GOT3 (cell line): ENCODE data around the gene RHBDD3.

Experiments
- DNase-seq: peaks from one replicate; lab custom pipeline; 2025; ENCODE audit warnings: mixed read lengths; lab: John Stamatoyannopoulos, UW

RHBDD3 gene

GRCh38 chr22:29269731-29270474 is 2.1 kb upstream of the RHBDD3 start:
- no peak for DNase-seq

DNA sequence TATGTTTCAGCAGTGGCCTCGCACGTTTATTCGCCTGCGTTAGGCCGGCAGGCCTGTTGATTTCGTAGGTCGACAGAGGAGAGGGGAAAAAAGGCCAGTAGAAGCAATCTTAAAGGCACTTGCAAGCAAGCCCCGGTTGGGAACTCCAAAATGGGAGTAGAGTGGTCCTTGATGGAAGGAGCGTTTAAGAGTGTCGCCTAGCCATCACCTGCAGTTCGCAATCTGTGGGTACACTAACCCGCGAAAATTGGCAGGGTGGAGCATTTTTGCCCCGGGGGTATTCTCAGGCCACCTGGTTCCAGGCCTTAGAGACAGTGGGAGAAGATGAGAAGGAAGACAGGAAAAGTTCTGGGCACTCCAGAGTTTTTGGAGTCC is 1.4 kb upstream of the RHBDD3 start:
- DNase-seq = no peak

DNA sequence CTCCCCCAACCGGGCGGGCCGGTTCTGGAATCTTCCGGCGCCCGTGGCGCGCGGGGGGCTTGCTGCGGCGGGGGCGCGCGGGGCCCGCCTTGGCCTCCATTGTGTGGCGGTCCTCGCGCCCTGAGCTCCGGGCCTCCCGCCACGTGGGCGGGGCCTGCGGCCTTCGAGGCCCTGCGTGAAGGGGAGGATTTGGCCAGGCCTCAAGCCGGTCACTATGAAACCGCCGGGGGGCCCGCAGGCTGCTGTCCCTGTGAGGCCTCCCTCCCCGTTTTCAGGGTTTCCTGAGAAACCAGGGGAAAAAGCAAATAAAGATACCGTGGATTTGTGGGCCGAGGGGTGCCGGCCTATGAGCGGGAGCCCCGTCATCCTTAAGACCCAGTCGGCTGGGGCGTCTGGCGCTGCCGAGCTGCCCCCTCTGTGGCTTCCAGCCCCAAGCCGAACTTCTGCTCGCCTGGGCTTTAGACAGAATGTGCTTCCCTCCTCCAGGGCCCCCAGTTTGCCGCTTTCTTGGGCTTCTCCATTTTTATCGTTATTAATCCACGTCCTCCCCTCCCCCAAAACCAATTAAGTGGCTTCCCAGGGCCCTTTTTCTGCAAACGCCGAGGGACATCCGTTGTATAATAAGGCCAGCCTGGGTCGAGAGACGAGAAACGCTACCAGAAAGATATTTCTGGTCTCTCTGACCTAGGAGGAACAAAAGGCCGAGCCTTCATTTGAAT is 889 bp upstream of the RHBDD3 start:
- no peak for DNase-seq

- no peak for DNase-seq
Measured at GRCh38 chr22:29267462-29267857, 321 bp downstream of the RHBDD3 start.

DNA sequence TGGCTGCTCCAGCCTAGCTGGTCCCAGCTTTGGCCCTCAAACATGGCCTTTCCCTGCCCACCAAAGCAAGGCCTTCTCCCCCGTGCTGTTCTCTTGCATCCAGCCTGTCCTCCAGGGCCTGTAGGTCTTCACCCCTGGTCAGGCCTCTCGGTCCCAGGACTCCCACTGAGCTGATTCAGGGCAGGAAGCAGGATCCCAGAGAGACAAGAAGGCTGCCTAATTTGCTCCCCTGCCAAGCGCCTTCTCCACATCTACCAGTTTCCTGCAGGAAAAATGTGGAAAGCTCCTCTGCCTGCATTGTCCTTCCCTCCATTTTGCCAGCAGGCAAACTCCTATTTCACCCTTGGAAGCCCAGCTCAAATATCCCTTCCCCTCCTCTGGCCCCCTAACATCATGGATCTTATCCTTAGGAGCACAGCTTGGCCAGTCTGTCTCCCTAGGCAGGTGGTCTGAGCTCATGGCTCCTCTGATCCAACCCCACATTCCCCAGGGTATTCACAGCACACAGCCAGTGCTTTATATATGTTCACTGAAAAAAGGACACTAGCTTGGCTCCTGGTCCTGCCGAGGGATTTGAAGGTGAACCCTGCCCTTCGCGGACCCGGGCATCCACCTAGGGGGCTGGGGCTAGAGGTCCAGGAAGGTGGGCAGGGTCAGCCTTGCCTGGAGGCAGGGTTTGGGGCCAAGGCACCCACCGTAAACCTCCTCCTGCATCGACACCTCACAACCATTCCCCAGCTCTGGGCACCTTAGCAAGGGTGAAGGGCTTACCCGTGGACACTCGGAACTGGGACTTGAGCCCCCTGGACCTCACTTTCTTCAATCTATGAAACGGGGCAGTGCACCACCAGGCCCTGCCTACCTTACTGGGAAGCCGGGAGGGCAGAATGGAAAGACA is 968 bp downstream of the RHBDD3 start:
- no peak for DNase-seq

DNA sequence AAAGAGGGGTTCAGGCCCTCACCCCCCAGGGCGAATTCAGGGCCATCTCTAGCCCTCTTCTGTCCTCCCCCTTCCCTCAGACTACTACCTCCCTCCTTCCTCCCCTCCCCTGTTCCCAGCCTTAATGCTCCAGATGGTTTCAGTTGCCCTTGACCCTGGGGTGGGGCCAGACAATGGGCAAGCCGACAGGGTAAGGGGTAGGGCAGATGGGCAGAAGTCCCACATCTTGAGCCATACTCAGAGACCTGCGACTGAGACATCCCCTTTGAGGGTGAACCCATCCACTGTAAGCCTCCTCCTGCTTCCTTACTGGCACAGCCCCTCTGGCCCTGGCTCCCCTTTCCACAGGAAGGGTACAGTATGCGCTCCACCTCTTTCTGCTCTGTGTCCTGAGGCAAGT is 1.9 kb downstream of the RHBDD3 start:
- no peak for DNase-seq

DNA sequence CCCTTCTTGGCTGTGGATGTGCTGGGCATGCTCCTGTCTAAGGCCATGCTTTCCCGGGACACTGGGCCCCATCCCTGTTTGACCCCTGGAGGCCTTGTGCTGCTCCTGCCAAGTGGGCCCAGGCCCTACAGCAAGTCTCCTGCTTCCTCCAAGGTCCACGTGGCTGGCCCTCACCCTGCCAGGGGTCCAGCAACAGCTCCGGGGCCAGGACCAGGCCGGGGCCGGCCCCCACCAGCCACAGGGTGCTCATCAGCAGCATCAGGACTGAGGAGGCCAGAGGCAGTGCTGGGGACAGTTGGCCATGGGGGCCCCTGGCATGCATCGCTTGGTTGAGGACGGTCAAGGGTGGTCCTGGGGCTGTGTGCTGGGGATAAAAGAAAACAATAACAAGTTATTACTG is 2.5 kb downstream of the RHBDD3 start:
- DNase-seq = no peak

DNA sequence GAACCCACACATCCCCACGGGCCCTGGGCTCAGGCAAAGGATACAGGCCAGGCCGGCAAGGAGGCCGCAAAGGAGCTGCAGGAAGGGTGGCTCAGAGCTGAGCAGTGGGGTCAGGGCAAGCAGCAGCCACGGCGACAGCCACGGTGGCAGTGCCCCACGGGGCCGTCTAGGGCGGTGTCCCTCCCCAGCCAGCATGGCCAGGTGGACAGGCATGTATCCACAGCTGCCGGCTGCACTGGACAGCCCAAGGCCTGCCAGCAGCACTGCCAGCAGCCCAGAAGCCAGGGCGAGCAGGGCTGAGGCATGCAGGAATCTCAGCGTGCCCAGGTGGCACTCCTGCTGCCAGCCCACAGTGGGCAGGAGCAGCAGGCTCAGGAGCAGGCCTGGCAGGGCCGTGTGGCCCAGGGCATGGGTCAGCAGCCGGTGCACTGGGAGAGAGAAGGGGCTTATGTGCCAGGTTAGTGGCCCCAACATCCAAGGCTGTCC is 3.9 kb downstream of the RHBDD3 start:
- DNase-seq = no peak

- no peak for DNase-seq
Measured at GRCh38 chr22:29260601-29261315, 7.0 kb downstream of the RHBDD3 start.

DNA sequence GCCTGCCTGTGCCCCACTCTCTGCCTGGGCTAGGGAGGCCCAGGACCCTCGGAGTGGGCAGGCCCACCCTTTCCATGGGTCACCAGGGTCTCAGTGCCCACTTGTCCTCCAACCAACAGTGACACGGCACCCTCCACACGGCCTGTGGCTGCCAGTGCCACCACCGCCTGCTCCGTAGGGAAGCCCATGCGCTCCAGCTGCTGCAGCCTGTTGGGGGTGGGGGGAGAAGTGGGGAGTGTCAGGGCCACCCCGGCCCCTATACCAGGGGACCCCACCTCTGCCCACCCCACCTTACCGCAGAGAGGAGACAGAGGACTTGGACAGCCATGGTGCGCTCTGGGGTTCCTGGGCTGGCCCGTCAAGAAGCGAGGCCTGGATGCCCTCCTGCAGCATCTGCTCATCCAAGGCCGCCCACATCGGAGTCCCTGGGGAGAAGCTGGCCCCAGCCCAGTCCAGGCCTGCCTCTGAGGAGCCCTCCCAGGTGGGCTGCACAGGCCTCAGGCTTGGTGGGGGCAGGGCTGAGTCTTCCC is 7.7 kb downstream of the RHBDD3 start:
- DNase-seq = no peak

DNA sequence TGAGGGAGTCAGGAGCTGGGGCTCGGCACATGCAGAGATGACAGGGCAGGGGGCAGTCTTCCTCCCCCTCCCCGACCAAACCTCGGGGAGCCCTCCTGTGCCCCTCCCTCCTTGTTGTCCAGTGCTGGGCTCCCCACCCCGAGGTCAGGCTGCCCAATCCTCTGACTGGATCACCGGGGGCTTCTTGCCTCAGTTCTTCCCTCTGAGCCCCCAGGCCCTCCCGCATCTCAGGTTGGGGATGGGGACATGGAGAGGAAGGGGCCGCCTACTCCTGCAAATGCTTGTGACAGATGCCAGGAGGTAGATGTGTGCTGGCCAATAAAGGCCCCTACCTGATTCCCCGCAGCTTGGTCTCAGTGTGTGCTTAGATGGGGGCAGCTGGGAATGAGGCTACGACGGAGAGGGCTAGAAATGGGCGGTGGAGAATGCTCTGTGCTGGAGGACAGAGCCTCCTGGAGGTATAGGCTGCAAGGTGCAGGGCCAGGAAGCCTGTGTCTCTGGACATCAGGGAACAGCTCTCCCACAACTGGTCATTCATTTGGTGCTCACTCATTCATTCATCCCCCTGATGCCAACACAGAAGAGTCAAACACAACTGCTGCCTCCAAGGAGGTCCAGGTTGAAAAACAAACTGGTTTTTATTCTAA is 8.4 kb downstream of the RHBDD3 start:
- DNase-seq = no peak

DNA sequence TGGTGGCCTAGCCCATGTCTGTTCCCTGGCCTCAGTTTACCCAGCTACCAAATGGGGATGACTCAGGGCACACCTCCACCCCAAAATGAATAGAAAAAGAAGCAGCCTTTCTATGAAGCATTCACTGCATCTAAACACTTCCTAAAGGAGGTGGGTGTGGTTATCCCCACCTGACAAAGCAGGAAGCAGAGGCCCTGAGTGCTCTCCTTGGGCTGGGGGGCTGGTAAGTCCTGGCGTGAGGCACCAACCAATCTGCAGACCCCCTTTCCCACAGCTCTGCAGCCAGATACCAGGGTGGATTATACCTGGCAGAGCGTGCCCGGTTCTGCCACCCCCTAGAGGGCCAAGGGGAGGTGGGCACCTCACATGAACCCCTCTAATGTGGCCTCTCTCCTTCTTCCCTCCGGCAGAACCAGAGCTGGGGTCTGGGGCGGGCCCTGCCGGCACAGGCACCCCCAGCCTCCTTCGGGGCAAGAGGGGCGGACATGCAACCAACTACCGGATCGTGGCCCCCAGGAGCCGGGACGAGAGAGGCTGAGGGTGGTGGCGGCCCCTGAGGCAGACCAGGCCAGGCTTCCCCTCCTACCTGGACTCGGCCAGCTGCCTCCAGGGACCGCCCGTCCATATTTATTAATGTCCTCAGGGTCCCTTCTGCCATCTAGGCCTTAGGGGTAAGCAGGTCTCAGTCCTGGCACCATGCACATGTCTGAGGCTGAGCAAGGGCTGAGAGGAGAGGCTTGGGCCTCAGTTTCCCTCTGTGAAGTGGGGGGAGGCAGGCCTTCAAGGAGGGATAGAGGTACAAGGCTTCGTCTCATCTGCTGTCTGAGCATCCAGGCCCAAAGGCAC is 9.2 kb downstream of the RHBDD3 start:
- DNase-seq = no peak

DNA sequence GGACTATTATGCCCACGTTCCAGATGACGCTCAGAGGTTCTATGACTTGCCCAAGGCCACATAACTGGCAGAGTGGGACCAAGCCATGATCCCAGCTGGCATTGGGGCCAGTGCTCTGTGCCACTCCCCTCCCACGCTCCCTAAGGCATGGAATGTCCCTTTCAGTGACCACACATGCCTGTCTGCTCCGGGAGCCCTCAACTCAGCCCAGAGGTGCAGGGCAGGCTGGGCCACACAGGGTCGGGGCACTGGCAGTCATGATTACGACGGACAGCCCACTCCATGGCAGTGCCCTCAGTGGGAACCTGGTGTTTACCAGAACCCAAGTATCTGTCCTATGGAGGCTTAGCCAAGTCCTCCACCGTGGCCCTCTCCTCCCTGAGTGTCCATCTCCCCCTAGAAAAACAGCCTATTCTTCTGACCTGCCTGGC is 10.0 kb downstream of the RHBDD3 start:
- no peak for DNase-seq

- no peak for DNase-seq
Measured at GRCh38 chr22:29256606-29257325, 11.0 kb downstream of the RHBDD3 start.

DNA sequence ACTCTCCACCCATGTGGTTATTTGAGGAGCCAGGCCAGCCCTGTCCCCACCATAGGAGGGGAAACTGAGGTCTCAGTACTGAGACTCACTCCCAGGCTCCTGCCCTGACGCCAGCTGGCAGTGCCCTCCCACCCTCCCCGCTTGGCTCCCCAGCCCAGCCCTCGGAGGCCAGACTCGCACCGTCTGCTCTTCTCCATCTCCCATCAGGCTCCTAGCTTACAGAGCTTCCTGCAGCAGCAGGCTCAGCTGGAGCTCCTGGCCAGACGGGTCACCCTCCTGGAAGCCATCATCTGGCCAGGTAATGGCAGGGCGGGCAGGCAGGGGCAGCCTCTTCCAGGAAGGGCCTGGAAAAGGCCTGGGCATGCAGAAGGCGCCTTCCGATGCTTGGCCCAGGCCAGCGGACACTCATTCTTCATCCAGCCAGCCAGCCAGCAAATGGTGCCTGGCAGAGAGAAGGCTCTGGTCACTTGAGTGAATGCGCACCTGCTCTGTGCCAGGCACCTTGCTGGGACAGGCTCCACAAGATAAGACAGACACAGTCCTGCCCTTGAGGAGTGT is 12.6 kb downstream of the RHBDD3 start:
- DNase-seq = no peak

DNA sequence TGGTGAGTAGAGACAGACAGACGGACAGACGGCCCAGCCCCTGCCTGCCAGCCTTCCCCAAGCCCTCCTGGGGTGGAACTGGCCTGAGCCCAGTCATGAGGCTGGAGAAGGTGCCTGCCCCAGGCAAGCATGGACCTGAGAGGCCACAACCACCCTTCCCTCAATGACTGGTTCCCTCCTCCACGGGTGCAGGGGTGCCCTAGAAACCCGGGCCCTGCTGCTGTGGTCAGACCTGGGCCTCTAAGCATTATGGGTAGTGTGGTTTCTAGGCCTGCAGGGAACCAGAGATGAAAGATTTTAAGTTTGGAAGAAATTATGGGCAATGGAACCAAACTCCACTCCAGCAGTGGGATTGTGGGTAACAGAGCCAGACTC is 13.5 kb downstream of the RHBDD3 start:
- DNase-seq = no peak

DNA sequence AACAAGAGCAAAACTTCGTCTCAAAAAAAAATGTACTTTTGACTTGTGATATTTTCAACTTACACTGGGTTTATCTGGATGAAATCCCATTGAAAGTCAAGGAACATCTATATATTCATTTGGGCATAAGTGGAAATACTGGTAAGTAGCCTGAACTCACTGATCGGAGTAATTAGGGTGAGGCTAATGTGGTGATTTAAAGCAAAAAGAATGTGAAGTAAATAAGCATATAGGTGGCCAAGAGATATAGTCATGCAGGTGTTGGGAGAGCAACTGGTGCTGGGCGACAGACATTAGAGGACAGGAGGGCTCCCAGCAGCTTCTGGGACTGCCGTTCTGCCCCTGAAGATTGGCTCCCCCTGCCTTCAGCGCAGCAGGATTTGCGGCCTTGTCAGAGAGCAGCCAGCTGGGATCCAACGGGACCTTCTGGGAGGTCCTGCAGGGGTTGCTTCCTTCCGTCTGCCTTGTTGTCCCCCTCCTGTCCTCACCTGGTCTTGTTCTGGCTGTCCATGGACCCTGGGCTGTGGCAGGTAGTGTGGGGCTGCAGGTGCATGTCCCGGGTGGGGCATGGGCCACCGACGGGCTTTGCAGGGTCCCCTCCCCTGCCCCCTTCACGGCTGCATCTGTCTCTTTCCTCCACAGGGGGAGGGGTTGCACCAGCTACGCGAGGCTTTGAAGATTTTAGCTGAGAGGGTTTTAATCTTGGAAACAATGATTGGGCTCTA is 14.1 kb downstream of the RHBDD3 start:
- DNase-seq = no peak
